Measurements from ENCODE around the gene EFNB2.

The EFNB2 gene

GRCh38 chr13:106499113-106499512 is 36.3 kb downstream of the EFNB2 start:
- no peak for DNase-seq

- DNase-seq, result no peak
Measured at GRCh38 chr13:106498571-106498970, 36.9 kb downstream of the EFNB2 start.

GRCh38 chr13:106498158-106498557 is 37.3 kb downstream of the EFNB2 start:
- DNase-seq, result no peak

GRCh38 chr13:106497079-106497478 is 38.4 kb downstream of the EFNB2 start:
- no peak for DNase-seq

GRCh38 chr13:106496072-106496997 is 39.1 kb downstream of the EFNB2 start:
- no peak for DNase-seq

- DNase-seq, result no peak
Measured at GRCh38 chr13:106494936-106495335, 40.5 kb downstream of the EFNB2 start.

GRCh38 chr13:106494506-106494905 is 41.0 kb downstream of the EFNB2 start:
- DNase-seq, result no peak

GRCh38 chr13:106493533-106494220 is 41.8 kb downstream of the EFNB2 start:
- peak; percentile 24 for DNase-seq

GRCh38 chr13:106492588-106493475 is 42.6 kb downstream of the EFNB2 start:
- no peak for DNase-seq

GRCh38 chr13:106491928-106492587 is 43.4 kb downstream of the EFNB2 start:
- no peak for DNase-seq

GRCh38 chr13:106491463-106491862 is 44.0 kb downstream of the EFNB2 start:
- no peak for DNase-seq

GRCh38 chr13:106490569-106491321 is 44.7 kb downstream of the EFNB2 start:
- DNase-seq, result peak; percentile 33

GRCh38 chr13:106489849-106490568 is 45.5 kb downstream of the EFNB2 start:
- no peak for DNase-seq

- DNase-seq, result no peak
Measured at GRCh38 chr13:106488686-106489085, 46.8 kb downstream of the EFNB2 start.

- no peak for DNase-seq
Measured at GRCh38 chr13:106488076-106488475, 47.4 kb downstream of the EFNB2 start.

- DNase-seq, result no peak
Measured at GRCh38 chr13:106487129-106487528, 48.3 kb downstream of the EFNB2 start.

- no peak for DNase-seq
Measured at GRCh38 chr13:106486287-106486686, 49.2 kb downstream of the EFNB2 start.

GRCh38 chr13:106484537-106485193 is 50.8 kb downstream of the EFNB2 start:
- DNase-seq, result no peak

- DNase-seq, result no peak
Measured at GRCh38 chr13:106484084-106484483, 51.4 kb downstream of the EFNB2 start.

- DNase-seq, result no peak
Measured at GRCh38 chr13:106481919-106482318, 53.5 kb downstream of the EFNB2 start.
